Measurements from ENCODE around the gene ADNP. TPM values are rescaled to one million over a fixed set of nuclear protein-coding genes. Genes with fewer than 3 reads are reported as not detected.
"Not testable (repeated sequence)": the region's sequence is repeated elsewhere in the genome, so short reads cannot be mapped to it uniquely, and the experiment has no call there.

ADNP gene
- polyA plus RNA-seq (ENCODE audit: low read depth in 6 of 6) = 10 to 100 TPM in 3 of 6 donors, 1 to 10 TPM in 3; 5.5 to 15.7 (median 9.5) TPM

GRCh38 chr20:50931306-50932015 lies at the start of gene ADNP:
Gene ADNP (minus strand): TSS chr20:50931437. CDS start chr20:50903996, 27,441 bp downstream.
- H3K4me3 Mint-ChIP-seq = peak within 1 kb of the TSS; percentile 88 to 100 (median 95)
- H3K27ac Mint-ChIP-seq = peak within 1 kb of the TSS; percentile 97 to 99 (median 99)
- no peaks in the 10 kb centered on the region for H3K9me3 Mint-ChIP-seq
- H3K36me3 Mint-ChIP-seq = peaks cover 10 to 14% of the 10 kb centered on the region in 2 donors
- ATAC-seq (ENCODE audit: low read depth in 2 of 2) (peak; percentile 66 to 68), DNase-seq (peak; percentile 94)
- peaks cover 22 to 36% (median 31%) of the 10 kb centered on the region in 3 donors for H3K4me1 Mint-ChIP-seq
- no peaks in the 10 kb centered on the region for H3K27me3 Mint-ChIP-seq

GRCh38 chr20:50980071-50980681 lies 48.9 kb upstream of the ADNP start:
- DNase-seq = no peak
- H3K27ac Mint-ChIP-seq = peak overlapping the region in 2 of 6 donors; percentile 5 to 12
- H3K4me3 Mint-ChIP-seq = no peak overlapping the region
- H3K9me3 Mint-ChIP-seq = no peaks in the 10 kb centered on the region
- peaks cover 5 to 12% (median 8%) of the 10 kb centered on the region in 3 donors for H3K4me1 Mint-ChIP-seq
- H3K27me3 Mint-ChIP-seq = peaks cover 34 to 65% (median 36%) of the 10 kb centered on the region in 3 donors
- no peak for ATAC-seq (ENCODE audit: low read depth in 2 of 2)
- no peaks in the 10 kb centered on the region for H3K36me3 Mint-ChIP-seq

- not testable (repeated sequence) for H3K27ac Mint-ChIP-seq; H3K9me3 Mint-ChIP-seq; DNase-seq; ATAC-seq (ENCODE audit: low read depth in 2 of 2); H3K36me3 Mint-ChIP-seq
- peaks cover 5 to 12% (median 8%) of the 10 kb centered on the region in 3 donors for H3K4me1 Mint-ChIP-seq
- H3K4me3 Mint-ChIP-seq = peak overlapping the region in 1 of 8 donors; percentile 43
- H3K27me3 Mint-ChIP-seq = peaks cover 31 to 64% (median 32%) of the 10 kb centered on the region in 3 donors
Observed at GRCh38 chr20:50978533-50978932, 47.3 kb upstream of the ADNP start.

GRCh38 chr20:50977066-50978021 lies 46.1 kb upstream of the ADNP start:
- Mint-ChIP-seq H3K27ac (no peak overlapping the region), H3K27me3 (peaks cover 29 to 52% (median 32%) of the 10 kb centered on the region in 3 donors), H3K36me3 (no peaks in the 10 kb centered on the region), H3K4me1 (peaks cover 5 to 12% (median 8%) of the 10 kb centered on the region in 3 donors), H3K9me3 (no peaks in the 10 kb centered on the region), H3K4me3 (peak overlapping the region in 1 of 8 donors; percentile 47)
- DNase-seq = no peak
- ATAC-seq (ENCODE audit: low read depth in 2 of 2) = no peak

DNA sequence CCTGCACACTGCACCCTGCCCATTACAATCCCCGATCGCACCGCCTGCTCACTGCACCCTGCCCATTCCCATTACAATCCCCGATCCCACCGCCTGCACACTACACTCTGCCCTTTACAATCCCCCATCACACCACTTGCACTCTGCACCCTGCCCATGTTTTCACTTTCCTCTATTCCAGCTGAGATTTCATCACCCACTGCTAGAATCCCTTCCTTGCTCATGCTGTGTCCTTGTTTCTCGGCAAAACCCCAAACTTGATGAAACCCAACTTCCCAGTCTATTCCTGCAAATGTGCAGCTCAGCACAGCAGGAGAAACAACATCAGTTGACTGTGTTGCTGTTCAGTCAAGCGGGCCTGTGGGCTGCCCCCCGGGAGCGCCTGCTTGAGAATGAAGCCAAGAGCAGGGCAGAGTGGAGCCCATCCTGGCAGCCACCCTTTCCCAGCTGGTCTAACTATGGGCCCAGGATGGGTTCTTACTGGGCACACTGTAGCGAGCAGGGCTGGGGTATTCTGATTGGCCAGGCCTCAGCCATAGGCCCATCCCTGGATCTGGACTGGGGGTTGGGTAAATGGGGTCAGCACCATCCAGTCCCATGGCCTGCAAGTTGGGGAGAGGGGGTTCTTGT lies 44.6 kb upstream of the ADNP start:
- DNase-seq = no peak
- Mint-ChIP-seq H3K27ac (peak overlapping the region in 1 of 6 donors; percentile 48), H3K4me1 (peaks cover 0 to 12% (median 2%) of the 10 kb centered on the region in 3 donors), H3K9me3 (no peaks in the 10 kb centered on the region), H3K4me3 (no peak overlapping the region), H3K36me3 (no peaks in the 10 kb centered on the region), H3K27me3 (peaks cover 27 to 55% (median 33%) of the 10 kb centered on the region in 3 donors)
- no peak for ATAC-seq (ENCODE audit: low read depth in 2 of 2)

DNA sequence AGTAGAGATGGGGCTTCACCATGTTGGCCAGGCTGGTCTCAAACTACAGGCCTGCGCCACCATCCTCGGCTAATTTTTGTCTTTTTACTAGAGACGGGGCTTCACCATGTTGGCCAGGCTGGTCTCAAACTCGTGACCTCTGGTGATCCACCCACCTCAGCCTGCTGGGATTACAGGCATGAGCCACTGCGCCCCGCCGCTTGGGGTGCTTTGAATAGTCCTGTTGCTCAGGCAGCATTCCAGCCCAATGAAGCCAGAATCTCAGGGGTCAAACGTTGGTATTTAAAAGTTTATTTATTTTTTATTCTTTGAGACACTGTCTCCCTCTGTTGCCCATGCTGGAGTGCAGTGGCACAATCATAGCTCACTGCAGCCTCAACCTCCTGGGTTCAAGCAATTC lies 38.7 kb upstream of the ADNP start:
- H3K9me3 Mint-ChIP-seq = no peaks in the 10 kb centered on the region
- peaks cover 14 to 28% (median 17%) of the 10 kb centered on the region in 3 donors for H3K27me3 Mint-ChIP-seq
- no peak overlapping the region for H3K4me3 Mint-ChIP-seq
- ATAC-seq (ENCODE audit: low read depth in 2 of 2) (no peak), DNase-seq (no peak)
- no peaks in the 10 kb centered on the region for H3K36me3 Mint-ChIP-seq
- peaks cover 0 to under 1% (median 0%) of the 10 kb centered on the region in 3 donors for H3K4me1 Mint-ChIP-seq
- H3K27ac Mint-ChIP-seq = no peak overlapping the region

DNA sequence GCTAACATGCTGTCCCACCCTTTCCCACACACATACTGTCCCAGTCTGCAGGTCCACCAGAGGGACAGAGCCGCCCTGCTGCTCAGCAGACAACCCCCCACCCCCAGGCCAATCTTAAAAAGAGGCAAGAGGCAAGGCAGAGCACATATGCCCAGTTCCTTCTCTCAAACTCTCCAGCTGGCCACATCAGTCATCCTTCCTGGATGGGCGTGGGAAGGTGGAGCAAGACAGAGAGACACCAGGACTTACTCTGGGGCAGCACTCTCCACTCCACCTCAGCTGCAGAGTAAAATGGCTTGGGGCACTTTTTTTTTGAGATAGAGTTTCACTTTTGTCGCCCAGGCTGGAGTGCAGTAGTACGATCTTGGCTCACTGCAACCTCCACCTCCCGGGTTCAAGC lies 38.2 kb upstream of the ADNP start:
- peaks cover 0 to 3% (median 0%) of the 10 kb centered on the region in 3 donors for H3K4me1 Mint-ChIP-seq
- peak overlapping the region in 1 of 8 donors; percentile 47 for H3K4me3 Mint-ChIP-seq
- peaks cover 10 to 28% (median 17%) of the 10 kb centered on the region in 3 donors for H3K27me3 Mint-ChIP-seq
- ATAC-seq (ENCODE audit: low read depth in 2 of 2) (no peak), DNase-seq (no peak)
- no peak overlapping the region for H3K27ac Mint-ChIP-seq
- H3K36me3 Mint-ChIP-seq = no peaks in the 10 kb centered on the region
- H3K9me3 Mint-ChIP-seq = no peaks in the 10 kb centered on the region

- Mint-ChIP-seq H3K36me3 (no peaks in the 10 kb centered on the region), H3K27me3 (peaks cover 9 to 26% (median 17%) of the 10 kb centered on the region in 3 donors), H3K4me3 (no peak overlapping the region), H3K9me3 (no peaks in the 10 kb centered on the region), H3K27ac (no peak overlapping the region), H3K4me1 (peaks cover 0 to 3% (median 0%) of the 10 kb centered on the region in 3 donors)
- ATAC-seq (ENCODE audit: low read depth in 2 of 2) (no peak), DNase-seq (no peak)
Observed at GRCh38 chr20:50968289-50968688, 37.1 kb upstream of the ADNP start.

- Mint-ChIP-seq H3K36me3 (no peaks in the 10 kb centered on the region), H3K27ac (no peak overlapping the region), H3K9me3 (no peaks in the 10 kb centered on the region), H3K4me1 (peaks cover 0 to 4% (median 0%) of the 10 kb centered on the region in 3 donors), H3K27me3 (peaks cover 4 to 23% (median 17%) of the 10 kb centered on the region in 3 donors), H3K4me3 (no peak overlapping the region)
- no peak for DNase-seq
- ATAC-seq (ENCODE audit: low read depth in 2 of 2) = no peak
Observed at GRCh38 chr20:50967586-50967985, 36.3 kb upstream of the ADNP start.

- Mint-ChIP-seq H3K4me1 (peaks cover 22 to 65% (median 40%) of the 10 kb centered on the region in 3 donors), H3K27me3 (no peaks in the 10 kb centered on the region), H3K4me3 (peak overlapping the region; percentile 95 to 99 (median 98)), H3K36me3 (peaks cover 0 to 4% of the 10 kb centered on the region in 2 donors), H3K9me3 (no peaks in the 10 kb centered on the region), H3K27ac (peak overlapping the region in 4 of 6 donors; percentile 99 to 100 (median 100))
- no peak for DNase-seq
- ATAC-seq (ENCODE audit: low read depth in 2 of 2) = no peak
Observed at GRCh38 chr20:50959543-50960126, 28.4 kb upstream of the ADNP start.

DNA sequence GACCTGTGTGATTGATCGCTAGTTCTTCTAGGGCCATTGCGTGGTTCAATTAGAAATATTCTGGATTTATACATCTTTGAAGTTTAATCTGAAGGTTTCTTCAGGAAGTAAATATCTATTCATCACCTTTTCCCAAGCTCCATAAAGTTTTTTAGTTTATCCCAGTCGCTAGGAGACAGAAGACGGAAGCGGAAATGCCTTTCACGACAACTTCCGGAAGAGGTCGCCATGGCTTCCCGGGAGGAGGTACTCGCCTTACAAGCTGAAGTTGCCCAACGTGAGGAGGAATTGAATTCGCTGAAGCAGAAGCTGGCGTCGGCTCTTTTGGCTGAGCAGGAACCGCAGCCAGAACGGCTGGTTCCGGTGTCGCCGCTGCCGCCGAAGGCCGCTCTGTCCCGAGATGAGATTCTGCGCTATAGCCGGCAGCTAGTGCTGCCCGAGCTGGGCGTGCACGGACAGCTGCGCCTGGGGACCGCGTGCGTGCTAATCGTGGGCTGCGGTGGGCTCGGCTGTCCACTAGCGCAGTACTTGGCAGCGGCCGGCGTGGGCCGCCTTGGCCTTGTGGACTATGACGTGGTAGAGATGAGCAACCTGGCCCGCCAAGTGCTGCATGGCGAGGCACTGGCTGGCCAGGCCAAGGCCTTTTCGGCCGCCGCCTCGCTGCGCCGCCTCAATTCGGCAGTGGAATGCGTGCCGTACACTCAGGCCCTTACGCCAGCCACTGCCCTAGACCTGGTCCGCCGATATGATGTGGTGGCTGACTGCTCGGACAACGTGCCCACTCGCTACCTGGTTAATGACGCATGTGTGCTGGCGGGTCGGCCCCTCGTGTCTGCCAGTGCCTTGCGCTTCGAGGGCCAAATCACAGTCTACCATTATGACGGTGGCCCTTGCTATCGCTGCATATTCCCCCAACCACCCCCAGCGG lies 27.6 kb upstream of the ADNP start, which contains the start of gene MOCS3:
Gene MOCS3, plus strand, starts transcription at position 204 of the 928 bp plus-strand sequence. Its CDS starts 25 bp downstream, at position 229.
- Mint-ChIP-seq H3K27me3 (no peaks in the 10 kb centered on the region), H3K9me3 (no peaks in the 10 kb centered on the region), H3K4me3 (peak within 1 kb of the TSS; percentile 95 to 99 (median 98)), H3K27ac (peak within 1 kb of the TSS; percentile 99 to 100 (median 100)), H3K4me1 (peaks cover 22 to 65% (median 40%) of the 10 kb centered on the region in 3 donors), H3K36me3 (peaks cover 0 to 4% of the 10 kb centered on the region in 2 donors)
- DNase-seq (peak; percentile 90), ATAC-seq (ENCODE audit: low read depth in 2 of 2) (peak; percentile 83 to 84)
